DND-41 (cell line): ENCODE results near the gene GCHFR.

ENCODE experiments used
- CTCF ChIP-seq: IDR thresholded peaks from 2 replicates; pipeline ENCODE4 v1.5.1; 2012; ENCODE audit warnings: borderline replicate concordance, low read length, moderate library complexity, mild to moderate bottlenecking; ENCODE audit not compliant: poor library complexity, severe bottlenecking; ENCODE audit errors: extremely low read depth
- EZH2 ChIP-seq: IDR thresholded peaks from 3 replicates; pipeline ENCODE4 v1.6.1; 2012; ENCODE audit warnings: borderline replicate concordance, low read depth, mild to moderate bottlenecking, moderate library complexity, low read length, inconsistent platforms; ENCODE audit not compliant: severe bottlenecking

GRCh38 chr15:40792394-40792793 lies 28.5 kb downstream of the GCHFR start:
- no peak for TF ChIP-seq CTCF
- TF ChIP-seq EZH2: no peak
